GM12878 (cell line): Measurements from ENCODE around the gene PCSK6. TPM values are rescaled to one million over a fixed set of nuclear protein-coding genes. Genes with fewer than 3 reads are reported as not detected.
"Not testable (repeated sequence)": the region's sequence is repeated elsewhere in the genome, so short reads cannot be mapped to it uniquely, and the experiment has no call there.

ENCODE experiments used
- ATAC-seq: fragments of 200-7000 bp; cut with Tn5 transposase; 3 replicates; pipeline ENCODE4 v1.9.1; 2020; ENCODE audit warnings: mild to moderate bottlenecking, moderate library complexity
- BruUV-seq: library from RNA; stranded (reverse); fragments of 400-500 nt; replicated peaks from 2 replicates; lab custom pipeline; 2021; lab: Mats Ljungman, UMichigan
- CTCF ChIA-PET: fragments of 300-600 bp; sonication (Branson Sonifier 250); formaldehyde crosslinking; extraction: SDS; loops from one replicate; lab custom pipeline; 2021; ENCODE audit warnings: inconsistent platforms; lab: Yijun Ruan, JAX
- POLR2A ChIA-PET: fragments of 350-600 bp; formaldehyde crosslinking; extraction: SDS; loops from one replicate; lab custom pipeline; 2021; ENCODE audit warnings: inconsistent platforms; lab: Charles Lee
- RAD21 ChIA-PET: fragments of 300-600 bp; sonication (Branson Sonifier 250); formaldehyde crosslinking; loops from one replicate; lab custom pipeline; 2023; ENCODE audit warnings: antibody characterized with exemption; ENCODE audit not compliant: unreplicated experiment; lab: Charles Lee
- SMC1A ChIA-PET: fragments of 300-600 bp; sonication (Branson Sonifier 250); formaldehyde crosslinking; loops from one replicate; lab custom pipeline; 2023; ENCODE audit not compliant: unreplicated experiment, uncharacterized antibody; lab: Charles Lee
- DNase-seq: peaks from one replicate; pipeline ENCODE4 v3.0.0-alpha.2; 2011; ENCODE audit warnings: low read depth, low spot score
- FAIRE-seq: peaks from 3 replicates; lab custom pipeline; 2011; peaks lifted over from hg19 to GRCh38; lab: Jason Lieb, UNC
- H2AFZ ChIP-seq: 2 replicates; pipeline ENCODE4 v1.6.0; 2011; ENCODE audit warnings: low read depth, low read length, control low read depth; ENCODE audit not compliant: control insufficient read depth
- H3K27ac ChIP-seq: 2 replicates; pipeline ENCODE4 v1.5.1; 2011; ENCODE audit warnings: control low read depth; ENCODE audit not compliant: control insufficient read depth, insufficient read depth
- H3K27me3 ChIP-seq, 2 experiments: replicated peaks in 1 of 2; 2 replicates each; pipeline versions ENCODE4 v1.6.0 to v1.6.1; 2011; ENCODE audit warnings: low read length in 1 of 2; ENCODE audit not compliant: control insufficient read depth in 2 of 2, insufficient read depth in 2 of 2
- H3K36me3 ChIP-seq, 2 experiments: 2 replicates each; pipeline ENCODE4 v1.5.1; 2011; ENCODE audit warnings: low read length in 1 of 2; ENCODE audit not compliant: control insufficient read depth in 2 of 2, insufficient read depth in 2 of 2
- H3K4me1 ChIP-seq: 2 replicates; pipeline ENCODE4 v1.6.1; 2011; ENCODE audit warnings: mild to moderate bottlenecking, low read length, moderate library complexity, mixed read lengths; ENCODE audit not compliant: control insufficient read depth, insufficient read depth
- H3K4me2 ChIP-seq: 2 replicates; pipeline ENCODE4 v1.6.0; 2011; ENCODE audit warnings: control low read depth; ENCODE audit not compliant: control insufficient read depth, insufficient read depth
- H3K4me3 ChIP-seq: fragments of 200-600 bp; sonication (generic); 2 replicates; pipeline ENCODE4 v1.5.1; 2016
- H3K79me2 ChIP-seq: 2 replicates; pipeline ENCODE4 v1.6.0; 2011; ENCODE audit warnings: low read length; ENCODE audit not compliant: control insufficient read depth, insufficient read depth
- H3K9ac ChIP-seq: 2 replicates; pipeline ENCODE4 v1.8.0; 2011; ENCODE audit warnings: low read length, control low read depth, mixed read lengths; ENCODE audit not compliant: control insufficient read depth, insufficient read depth
- H3K9me3 ChIP-seq: replicated peaks from 3 replicates; pipeline ENCODE4 v1.5.1; 2011; ENCODE audit warnings: mild to moderate bottlenecking, low read length; ENCODE audit not compliant: control insufficient read depth, insufficient read depth
- H4K20me1 ChIP-seq: 2 replicates; pipeline ENCODE4 v1.6.0; 2011; ENCODE audit not compliant: control insufficient read depth, insufficient read depth
- BCLAF1 ChIP-seq: fragments of 450-650 bp; IDR thresholded peaks from 2 replicates; pipeline ENCODE4 v1.6.1; 2017; ENCODE audit warnings: antibody characterized with exemption, mild to moderate bottlenecking, moderate library complexity
- CREM ChIP-seq: IDR thresholded peaks from 2 replicates; pipeline ENCODE4 v1.6.1; 2014; ENCODE audit warnings: antibody characterized with exemption, low read depth
- E4F1 ChIP-seq: fragments of 450-650 bp; IDR thresholded peaks from 2 replicates; pipeline ENCODE4 v1.6.1; 2018; ENCODE audit warnings: borderline replicate concordance, mild to moderate bottlenecking; ENCODE audit not compliant: partially characterized antibody
- ELK1 ChIP-seq: IDR thresholded peaks from 2 replicates; pipeline ENCODE4 v1.6.1; 2012; ENCODE audit warnings: low read depth, low read length, improper control_type of control experiment
- NBN ChIP-seq: fragments of 450-650 bp; IDR thresholded peaks from 2 replicates; pipeline ENCODE4 v1.6.1; 2016
- USF2 ChIP-seq: IDR thresholded peaks from 2 replicates; pipeline ENCODE4 v1.6.1; 2011; ENCODE audit warnings: low read depth, low read length, improper control_type of control experiment, borderline replicate concordance
- WGBS: methylation state at CpG from one replicate; pipeline ENCODE4 v1.1.6; 2016; ENCODE audit warnings: low lambda C conversion rate; ENCODE audit not compliant: insufficient replicate concordance, insufficient coverage; ENCODE audit errors: missing lambda C conversion rate; 5-methylcytosine and 5-hydroxymethylcytosine counted together
- in situ Hi-C: fragments of 300-500 bp; cut with MboI; formaldehyde crosslinking; loops from 9 replicates; pipeline ENCODE4 v1.14.3; 2018; ENCODE audit warnings: mixed read lengths
- intact Hi-C: fragments of 100-400 bp; cut with micrococcal nuclease; formaldehyde crosslinking; loops from one replicate; pipeline ENCODE4 v1.14.2; 2022; ENCODE audit not compliant: unreplicated experiment
- polyA plus RNA-seq, 11 experiments: library from polyadenylated mRNA; depleted of rRNA in 4 of 11; unstranded in 6 of 11; stranded (reverse) in 5 of 11; fragments of >200 nt; fragmentation: Nextera tagmentation in 4 of 11; fragmentation: Illumina TruSeq in 1 of 11; extraction: Ambion mirVana in 4 of 11; extraction: Trizol in 1 of 11; gene quantifications; 1 replicate in 1 of 11; 2 replicates in 10 of 11; pipeline versions ENCODE4 v1.2.1 to v1.2.3, GENCODE V29; 2011 to 2016; ENCODE audit warnings: inconsistent platforms in 2 of 11, missing spikeins in 2 of 11, low read depth in 1 of 11
- total RNA-seq, 4 experiments: library from RNA; depleted of rRNA in 3 of 4; stranded (reverse); fragments of >200 nt in 3 of 4; fragmentation: Illumina TruSeq in 1 of 4; extraction: Trizol in 1 of 4; gene quantifications; 2 replicates each; pipeline versions ENCODE4 v1.2.1 to v1.2.3, GENCODE V29; 2013 to 2021

PCSK6 gene
- total and polyA plus RNA-seq, 10 of the 15 experiments (the other 5 are each of a cell fraction or from before 2014, with no cell fraction given), result 0.19 to 0.67 (median 0.25) TPM; not detected in 4

- H3K4me1 ChIP-seq, H3K9ac ChIP-seq, in situ Hi-C loops, H3K79me2 ChIP-seq, FAIRE-seq, H3K9me3 ChIP-seq, H4K20me1 ChIP-seq, ATAC-seq, BruUV-seq, H3K27me3 ChIP-seq, RAD21 ChIA-PET, H3K4me3 ChIP-seq, intact Hi-C loops, SMC1A ChIA-PET, CTCF ChIA-PET, H2AFZ ChIP-seq, H3K36me3 ChIP-seq, POLR2A ChIA-PET, H3K4me2 ChIP-seq, DNase-seq, H3K27ac ChIP-seq: not testable (repeated sequence)
- WGBS, result 67% methylated on average over 1 of the region's 4 CpGs
These were observed 86.6 kb downstream of the PCSK6 start for GRCh38 chr15:101402883-101403282.

DNA sequence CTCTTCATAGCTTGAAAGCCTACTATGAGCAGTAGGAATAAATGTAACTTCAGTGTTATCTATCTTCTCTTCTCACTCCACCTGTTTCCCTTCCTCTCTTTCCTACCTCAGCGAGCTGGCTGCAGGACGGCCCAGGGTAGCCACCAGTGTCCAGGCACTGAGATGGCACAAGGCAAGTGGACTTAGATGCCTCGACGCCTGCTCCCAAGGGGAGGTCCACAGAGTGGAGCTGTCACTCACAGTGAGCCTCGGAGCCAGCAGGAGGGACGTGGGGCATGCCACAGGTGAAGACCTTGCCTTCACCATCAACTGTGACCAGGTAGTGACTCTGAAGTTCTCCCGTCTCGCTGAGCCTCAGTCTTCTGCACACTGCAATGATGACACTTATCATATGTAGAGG, 88.2 kb downstream of the PCSK6 start:
- intact Hi-C loops, result no loop called here
- RAD21 ChIA-PET, result no interaction called here
- TF ChIP-seq ELK1 (no peak), E4F1 (no peak), BCLAF1 (no peak), CREM (no peak), USF2 (no peak), NBN (no peak)

More for the DNA sequence above, 88.2 kb downstream of the PCSK6 start:
- no peak overlapping the region for H3K9ac ChIP-seq
- BruUV-seq, result no TSS peak
- in situ Hi-C loops, result no loop called here
- no peak overlapping the region for H2AFZ ChIP-seq
- no peaks in the 10 kb centered on the region for H3K79me2 ChIP-seq
- no peak for FAIRE-seq
- no peak overlapping the region for H3K27ac ChIP-seq
- no peaks in the 10 kb centered on the region for H3K36me3 ChIP-seq
- no peaks in the 10 kb centered on the region for H4K20me1 ChIP-seq
- no peak overlapping the region for H3K4me3 ChIP-seq
- ATAC-seq, result no peak
- no peaks in the 10 kb centered on the region for H3K9me3 ChIP-seq
- H3K27me3 ChIP-seq, result peaks cover 0 to 5% of the 10 kb centered on the region in 2 experiments; a peak in 2 of 4 replicates
- H3K4me1 ChIP-seq, result no peaks in the 10 kb centered on the region
- no peak overlapping the region for H3K4me2 ChIP-seq
- no peak for DNase-seq
- SMC1A ChIA-PET, result no interaction called here
- CTCF ChIA-PET, result no interaction called here
- 51% methylated on average over 8 of the region's 8 CpGs for WGBS
- POLR2A ChIA-PET, result no interaction called here
